PC-9 (cell line): Measurements from ENCODE around the gene CPVL. TPM values are rescaled to one million over a fixed set of nuclear protein-coding genes. Genes with fewer than 3 reads are reported as not detected.

Experiments
- BruUV-seq: library from RNA; stranded (reverse); fragments of 400-500 nt; replicated peaks from 2 replicates; lab custom pipeline; 2021; lab: Mats Ljungman, UMichigan
- CTCF ChIA-PET: fragments of 300-600 bp; sonication (Branson Sonifier 250); formaldehyde crosslinking; loops from one replicate; lab custom pipeline; 2022; ENCODE audit warnings: antibody characterized with exemption; lab: Charles Lee
- POLR2A ChIA-PET: fragments of 300-600 bp; sonication (Branson Sonifier 250); formaldehyde crosslinking; loops from one replicate; lab custom pipeline; 2022; ENCODE audit warnings: antibody characterized with exemption; ENCODE audit not compliant: unreplicated experiment; lab: Charles Lee
- DNase-seq, 2 experiments: peaks; one replicate each; pipeline versions ENCODE4 v3.0.0 to v3.0.0-alpha.2; 2015 to 2022; ENCODE audit warnings: mixed read lengths in 1 of 2
- H2AFZ ChIP-seq: fragments of 200-600 bp; sonication (generic); 2 replicates; pipeline ENCODE4 v1.8.1; 2017; ENCODE audit warnings: antibody characterized with exemption
- H3F3A ChIP-seq: fragments of 200-600 bp; sonication (generic); 2 replicates; pipeline ENCODE4 v1.8.1; 2017; ENCODE audit warnings: antibody characterized with exemption, mild to moderate bottlenecking, low read depth; ENCODE audit not compliant: insufficient read depth
- H3K27ac ChIP-seq: fragments of 200-600 bp; sonication (generic); 2 replicates; pipeline ENCODE4 v1.6.1; 2016; ENCODE audit warnings: mixed run types
- H3K27me3 ChIP-seq: fragments of 200-600 bp; sonication (generic); 2 replicates; pipeline ENCODE4 v1.6.1; 2016; ENCODE audit warnings: low read depth, mixed run types; ENCODE audit not compliant: insufficient read depth
- H3K36me3 ChIP-seq: fragments of 200-600 bp; sonication (generic); 2 replicates; pipeline ENCODE4 v1.6.1; 2016; ENCODE audit warnings: low read depth, mixed run types
- H3K4me1 ChIP-seq: fragments of 200-600 bp; sonication (generic); replicated peaks from 2 replicates; pipeline ENCODE4 v1.6.1; 2016; ENCODE audit warnings: mixed run types; ENCODE audit not compliant: insufficient read depth
- H3K4me2 ChIP-seq: fragments of 200-600 bp; sonication (generic); 2 replicates; pipeline ENCODE4 v1.6.1; 2017; ENCODE audit warnings: mixed run types
- H3K4me3 ChIP-seq: fragments of 200-600 bp; sonication (generic); 2 replicates; pipeline ENCODE4 v1.6.1; 2016; ENCODE audit warnings: mixed run types
- H3K79me2 ChIP-seq: fragments of 200-600 bp; sonication (generic); 2 replicates; pipeline ENCODE4 v1.6.1; 2017; ENCODE audit warnings: low read depth, mixed run types
- H3K9me2 ChIP-seq: fragments of 200-600 bp; sonication (generic); 2 replicates; pipeline ENCODE4 v1.8.1; 2017; ENCODE audit warnings: mild to moderate bottlenecking; ENCODE audit not compliant: insufficient read depth
- H3K9me3 ChIP-seq: fragments of 200-600 bp; sonication (generic); 2 replicates; pipeline ENCODE4 v1.8.1; 2016; ENCODE audit warnings: low read depth; ENCODE audit not compliant: insufficient read depth
- H4K20me1 ChIP-seq: fragments of 200-600 bp; sonication (generic); 2 replicates; pipeline ENCODE4 v1.8.1; 2017; ENCODE audit not compliant: insufficient read depth
- EZH2 ChIP-seq: fragments of 200-600 bp; sonication (generic); IDR thresholded peaks from 2 replicates; pipeline ENCODE4 v1.8.0; 2017; ENCODE audit warnings: antibody characterized with exemption, low read depth
- intact Hi-C: fragments of 100-400 bp; cut with micrococcal nuclease; formaldehyde crosslinking; loops from one replicate; pipeline ENCODE4 v1.10.0; 2022; ENCODE audit not compliant: unreplicated experiment
- total RNA-seq: library from RNA; stranded (reverse); gene quantifications from 2 replicates; pipeline ENCODE4 v1.2.3, GENCODE V29; 2021
- TF ChIP-seq, protein P1 (sequence below): fragments of 200-600 bp; sonication (generic); conservative IDR thresholded peaks from 2 replicates; pipeline ENCODE4 v1.6.1; 2017; ENCODE audit warnings: mixed run types, antibody characterized with exemption, mild to moderate bottlenecking, moderate library complexity

The CPVL gene
- total RNA-seq, 1 experiment from 2014 or later: not detected

DNA sequence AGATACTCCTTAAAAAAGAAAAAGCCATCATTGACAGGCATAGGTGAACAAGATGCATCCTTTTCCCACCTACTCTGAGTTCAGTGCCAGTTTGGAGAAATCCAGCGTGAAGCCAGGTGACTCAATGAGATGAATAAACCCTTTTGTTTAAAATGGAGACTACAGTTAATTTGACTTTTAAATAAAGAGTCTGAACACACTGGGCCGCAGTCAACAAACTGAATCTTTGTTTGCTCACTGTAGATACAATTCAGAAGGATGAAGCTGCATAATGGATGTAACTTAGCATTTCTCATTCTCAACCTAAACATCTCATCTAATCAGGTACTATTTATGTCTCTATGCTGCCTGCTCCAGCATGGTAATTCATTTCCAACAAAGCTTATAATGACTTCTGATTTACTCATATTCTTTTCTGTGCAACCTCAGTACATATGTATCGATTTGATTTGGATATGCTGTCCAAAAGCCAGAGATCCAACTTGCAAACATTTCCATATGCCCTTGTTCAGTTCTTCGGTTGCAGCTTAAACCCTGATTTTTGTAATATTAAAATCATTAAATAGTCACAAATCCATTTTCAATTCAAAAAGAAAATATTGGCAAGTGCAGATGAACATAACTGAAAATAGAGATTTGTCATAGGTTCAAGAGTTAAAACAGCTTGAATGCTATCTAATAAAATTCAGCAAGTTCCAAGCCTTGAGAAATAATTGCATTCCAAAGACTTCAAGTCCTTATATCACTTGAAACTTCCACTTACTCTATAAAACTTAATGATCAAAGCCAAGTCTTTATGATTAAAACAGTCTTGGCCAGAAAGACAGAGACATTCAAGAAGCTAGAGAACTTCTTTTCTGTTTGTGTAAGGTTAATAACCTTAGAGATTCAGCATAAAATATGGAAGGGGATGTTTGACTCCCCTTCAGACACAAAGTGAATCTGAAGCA lies 67.8 kb downstream of the CPVL start:
- ChIA-PET POLR2A (no interaction called here), CTCF (no interaction called here)
- Histone ChIP-seq H2AFZ (no peak overlapping the region), H3K9me3 (no peaks in the 10 kb centered on the region), H3K79me2 (no peaks in the 10 kb centered on the region), H3K9me2 (no peaks in the 10 kb centered on the region), H4K20me1 (no peaks in the 10 kb centered on the region), H3K4me2 (no peak overlapping the region), H3K4me3 (no peak overlapping the region), H3K27me3 (no peaks in the 10 kb centered on the region), H3F3A (no peaks in the 10 kb centered on the region), H3K27ac (no peak overlapping the region), H3K4me1 (no peaks in the 10 kb centered on the region), H3K36me3 (no peaks in the 10 kb centered on the region)
- no peak for DNase-seq
- BruUV-seq: no TSS peak
- intact Hi-C loops: no loop called here
- no peak for TF ChIP-seq EZH2

DNA sequence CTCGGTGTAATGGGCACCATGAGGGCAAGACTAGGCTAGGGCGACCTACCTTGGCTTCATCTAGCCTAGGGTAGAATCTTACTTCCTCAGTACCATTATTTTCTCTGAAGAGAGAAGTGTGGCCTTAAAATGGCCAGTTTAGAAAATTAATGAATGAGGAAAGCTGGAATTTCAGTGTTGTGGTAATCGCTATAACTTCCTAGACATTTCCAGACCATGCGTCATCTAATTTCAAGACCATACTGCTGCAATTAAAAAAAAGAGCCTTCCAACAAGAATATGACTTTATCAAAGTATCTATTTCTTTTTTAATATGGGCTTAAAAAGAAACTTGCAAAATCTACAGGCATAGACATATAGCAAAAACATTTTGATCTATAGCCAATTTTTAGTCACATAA lies 68.5 kb downstream of the CPVL start:
- ChIA-PET CTCF (no interaction called here), POLR2A (no interaction called here)
- no peak for DNase-seq
- Histone ChIP-seq H3K27ac (no peak overlapping the region), H3F3A (no peaks in the 10 kb centered on the region), H2AFZ (no peak overlapping the region), H3K4me2 (no peak overlapping the region), H3K9me3 (no peaks in the 10 kb centered on the region), H3K36me3 (no peaks in the 10 kb centered on the region), H3K4me1 (no peaks in the 10 kb centered on the region), H3K79me2 (no peaks in the 10 kb centered on the region), H3K27me3 (no peaks in the 10 kb centered on the region), H4K20me1 (no peaks in the 10 kb centered on the region), H3K9me2 (no peaks in the 10 kb centered on the region), H3K4me3 (no peak overlapping the region)
- intact Hi-C loops: no loop called here
- no TSS peak for BruUV-seq
- TF ChIP-seq, protein P1, sequence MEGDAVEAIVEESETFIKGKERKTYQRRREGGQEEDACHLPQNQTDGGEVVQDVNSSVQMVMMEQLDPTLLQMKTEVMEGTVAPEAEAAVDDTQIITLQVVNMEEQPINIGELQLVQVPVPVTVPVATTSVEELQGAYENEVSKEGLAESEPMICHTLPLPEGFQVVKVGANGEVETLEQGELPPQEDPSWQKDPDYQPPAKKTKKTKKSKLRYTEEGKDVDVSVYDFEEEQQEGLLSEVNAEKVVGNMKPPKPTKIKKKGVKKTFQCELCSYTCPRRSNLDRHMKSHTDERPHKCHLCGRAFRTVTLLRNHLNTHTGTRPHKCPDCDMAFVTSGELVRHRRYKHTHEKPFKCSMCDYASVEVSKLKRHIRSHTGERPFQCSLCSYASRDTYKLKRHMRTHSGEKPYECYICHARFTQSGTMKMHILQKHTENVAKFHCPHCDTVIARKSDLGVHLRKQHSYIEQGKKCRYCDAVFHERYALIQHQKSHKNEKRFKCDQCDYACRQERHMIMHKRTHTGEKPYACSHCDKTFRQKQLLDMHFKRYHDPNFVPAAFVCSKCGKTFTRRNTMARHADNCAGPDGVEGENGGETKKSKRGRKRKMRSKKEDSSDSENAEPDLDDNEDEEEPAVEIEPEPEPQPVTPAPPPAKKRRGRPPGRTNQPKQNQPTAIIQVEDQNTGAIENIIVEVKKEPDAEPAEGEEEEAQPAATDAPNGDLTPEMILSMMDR: no peak
- TF ChIP-seq EZH2: no peak

DNA sequence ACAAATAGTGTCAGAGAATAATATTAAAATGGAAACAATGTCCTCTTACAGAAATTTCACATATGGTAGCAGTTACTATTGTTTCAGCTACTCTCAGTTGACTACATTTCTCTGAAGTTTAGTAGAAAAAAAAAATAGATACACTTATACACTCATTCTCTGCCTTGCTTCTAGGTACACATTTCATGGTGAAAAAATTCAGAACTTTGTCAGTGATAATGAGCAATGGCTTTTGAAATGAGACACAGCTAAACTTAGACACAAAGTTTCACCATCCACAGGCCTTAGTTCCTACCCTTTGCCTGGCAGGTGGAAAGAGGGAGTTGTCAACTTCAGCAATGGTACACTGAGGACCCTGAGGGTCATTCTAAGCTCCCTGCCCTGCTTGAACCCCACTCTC lies 69.2 kb downstream of the CPVL start:
- no peak overlapping the region for H2AFZ ChIP-seq
- no peak overlapping the region for H3K27ac ChIP-seq
- no peak for TF ChIP-seq EZH2
- TF ChIP-seq, protein P1: no peak
- no peaks in the 10 kb centered on the region for H3K36me3 ChIP-seq
- POLR2A ChIA-PET: no interaction called here
- no peaks in the 10 kb centered on the region for H3K4me1 ChIP-seq
- intact Hi-C loops: no loop called here
- H3K9me2 ChIP-seq: no peaks in the 10 kb centered on the region
- CTCF ChIA-PET: no interaction called here
- no peak overlapping the region for H3K4me3 ChIP-seq
- no peaks in the 10 kb centered on the region for H3K79me2 ChIP-seq
- H3K4me2 ChIP-seq: no peak overlapping the region
- H3K27me3 ChIP-seq: no peaks in the 10 kb centered on the region
- H3K9me3 ChIP-seq: no peaks in the 10 kb centered on the region
- DNase-seq: no peak
- BruUV-seq: no TSS peak
- no peaks in the 10 kb centered on the region for H3F3A ChIP-seq
- no peaks in the 10 kb centered on the region for H4K20me1 ChIP-seq
